ENCODE results near the gene TRIO. TPM values are rescaled to one million over a fixed set of nuclear protein-coding genes. Genes with fewer than 3 reads are reported as not detected.

TRIO gene
- total RNA-seq, 1 experiment from 2014 or later = 136 TPM

DNA sequence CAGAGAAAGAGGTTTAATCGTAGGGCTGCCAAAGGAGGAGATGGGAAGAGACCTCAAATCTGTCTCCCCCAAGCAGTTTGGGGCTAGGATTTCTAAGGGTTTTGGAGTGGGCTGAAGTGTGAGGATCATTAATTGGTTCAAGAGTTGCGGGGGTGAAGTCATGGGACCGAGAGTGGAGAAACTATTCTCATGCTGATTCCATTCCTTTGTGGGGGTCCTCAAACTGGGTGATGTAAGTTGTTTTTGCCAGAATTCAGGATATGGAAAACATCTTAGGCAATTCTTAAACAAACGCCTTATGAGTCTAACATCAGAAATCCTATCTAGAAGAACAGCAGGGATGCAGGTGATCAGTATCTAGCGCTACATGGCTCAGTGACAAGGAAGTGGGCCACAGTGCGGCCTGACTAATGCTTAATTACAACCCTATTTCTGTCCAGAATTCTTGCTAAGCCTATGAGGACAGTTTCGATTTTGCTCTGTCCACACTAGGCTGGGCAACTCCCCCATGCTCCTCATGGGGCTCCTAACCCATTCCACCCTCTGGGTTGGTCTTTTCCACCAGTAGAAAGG is 27.7 kb upstream of the TRIO start:
- Mint-ChIP-seq H3K4me1 (ENCODE audit: insufficient read depth, unreplicated experiment) (no peaks in the 10 kb centered on the region), H3K36me3 (ENCODE audit: insufficient read depth, unreplicated experiment) (peaks cover 6% of the 10 kb centered on the region), H3K27me3 (ENCODE audit: insufficient read depth, unreplicated experiment) (no peaks in the 10 kb centered on the region), H3K27ac (ENCODE audit: low read depth, unreplicated experiment) (no peak overlapping the region), H3K9me3 (ENCODE audit: unreplicated experiment) (no peaks in the 10 kb centered on the region), H3K4me3 (ENCODE audit: unreplicated experiment) (no peak overlapping the region)
- intact Hi-C loops (cut with micrococcal nuclease) = no loop called here
- ChIA-PET CTCF (no interaction called here), POLR2A (no interaction called here)
- no TSS peak for BruUV-seq (replicated peaks)
- TF ChIP-seq, protein P1, sequence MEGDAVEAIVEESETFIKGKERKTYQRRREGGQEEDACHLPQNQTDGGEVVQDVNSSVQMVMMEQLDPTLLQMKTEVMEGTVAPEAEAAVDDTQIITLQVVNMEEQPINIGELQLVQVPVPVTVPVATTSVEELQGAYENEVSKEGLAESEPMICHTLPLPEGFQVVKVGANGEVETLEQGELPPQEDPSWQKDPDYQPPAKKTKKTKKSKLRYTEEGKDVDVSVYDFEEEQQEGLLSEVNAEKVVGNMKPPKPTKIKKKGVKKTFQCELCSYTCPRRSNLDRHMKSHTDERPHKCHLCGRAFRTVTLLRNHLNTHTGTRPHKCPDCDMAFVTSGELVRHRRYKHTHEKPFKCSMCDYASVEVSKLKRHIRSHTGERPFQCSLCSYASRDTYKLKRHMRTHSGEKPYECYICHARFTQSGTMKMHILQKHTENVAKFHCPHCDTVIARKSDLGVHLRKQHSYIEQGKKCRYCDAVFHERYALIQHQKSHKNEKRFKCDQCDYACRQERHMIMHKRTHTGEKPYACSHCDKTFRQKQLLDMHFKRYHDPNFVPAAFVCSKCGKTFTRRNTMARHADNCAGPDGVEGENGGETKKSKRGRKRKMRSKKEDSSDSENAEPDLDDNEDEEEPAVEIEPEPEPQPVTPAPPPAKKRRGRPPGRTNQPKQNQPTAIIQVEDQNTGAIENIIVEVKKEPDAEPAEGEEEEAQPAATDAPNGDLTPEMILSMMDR (IDR thresholded peaks at IDR 0.05; ENCODE audit: unreplicated experiment) = no peak
- no peak for DNase-seq (ENCODE audit: unreplicated experiment)

DNA sequence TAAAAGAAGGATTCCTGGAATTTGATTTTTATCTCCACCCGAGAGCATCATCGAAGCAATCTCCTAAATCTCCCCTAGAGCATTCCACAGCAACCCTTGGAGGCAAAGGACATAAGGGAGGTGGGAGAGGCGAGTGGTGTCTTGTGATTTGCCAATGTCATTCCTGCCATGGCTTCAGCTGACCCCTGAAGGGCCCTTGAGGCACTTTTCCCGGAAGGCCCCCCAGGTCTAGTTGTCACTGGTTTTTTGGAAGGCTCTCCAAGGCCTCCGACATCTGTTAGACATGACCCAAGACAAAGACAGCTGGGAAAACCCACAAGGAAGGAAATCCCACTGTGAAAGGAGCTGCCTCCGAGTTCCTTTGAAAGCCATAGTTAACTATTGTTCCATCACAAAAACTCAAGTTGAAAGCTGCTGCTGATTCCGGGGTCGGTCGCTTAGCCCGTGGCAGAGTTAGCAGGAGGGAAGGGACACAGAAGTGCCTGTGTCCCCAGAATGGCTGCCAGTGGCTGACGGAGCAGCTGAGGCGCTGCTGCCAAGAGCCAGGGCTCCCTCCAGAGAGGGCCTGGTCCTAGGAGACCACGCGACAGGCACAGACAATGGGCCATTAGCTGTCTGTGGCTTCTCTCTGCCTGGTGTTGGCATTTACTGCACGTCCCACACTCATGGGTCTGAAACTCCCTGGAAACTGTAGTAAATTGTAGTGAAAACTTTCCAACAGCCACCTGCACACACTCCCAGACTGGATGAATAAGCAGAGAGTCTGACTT is 24.4 kb upstream of the TRIO start:
- H3K36me3 Mint-ChIP-seq (ENCODE audit: insufficient read depth, unreplicated experiment) = peaks cover 6% of the 10 kb centered on the region
- TF ChIP-seq, protein P1 (IDR thresholded peaks at IDR 0.05; ENCODE audit: unreplicated experiment) = no peak
- H3K9me3 Mint-ChIP-seq (ENCODE audit: unreplicated experiment) = no peaks in the 10 kb centered on the region
- intact Hi-C loops (cut with micrococcal nuclease) = no loop called here
- H3K4me3 Mint-ChIP-seq (ENCODE audit: unreplicated experiment) = no peak overlapping the region
- ChIA-PET POLR2A (no interaction called here), CTCF (interaction anchor here (1.3 to 2.2 kb wide), 2 partner anchors 10 to 14 kb away, joined by 4 to 12 read pairs; no protein-coding TSS in a partner anchor)
- no peak overlapping the region for H3K27ac Mint-ChIP-seq (ENCODE audit: low read depth, unreplicated experiment)
- no peaks in the 10 kb centered on the region for H3K4me1 Mint-ChIP-seq (ENCODE audit: insufficient read depth, unreplicated experiment)
- no TSS peak for BruUV-seq (replicated peaks)
- no peaks in the 10 kb centered on the region for H3K27me3 Mint-ChIP-seq (ENCODE audit: insufficient read depth, unreplicated experiment)
- DNase-seq (ENCODE audit: unreplicated experiment) = no peak

DNA sequence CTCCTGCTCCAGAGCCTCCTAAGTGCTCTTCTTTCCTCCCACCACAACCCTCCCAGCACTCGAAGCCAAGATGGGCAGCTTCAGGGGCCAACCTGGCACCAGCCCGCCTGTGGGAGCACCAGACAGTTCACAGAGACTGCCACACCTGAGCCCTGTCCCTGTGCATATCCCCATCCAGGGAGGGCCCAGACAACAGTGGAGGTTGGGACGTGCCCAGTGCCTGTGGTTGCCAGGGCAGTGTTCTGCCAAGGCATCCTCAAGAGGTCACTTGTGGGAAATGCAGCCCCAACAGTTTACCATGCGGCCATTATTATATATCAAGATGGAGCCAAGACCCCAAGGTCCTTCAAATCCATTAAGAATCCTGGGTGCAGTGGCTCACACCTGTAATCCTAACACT is 23.0 kb upstream of the TRIO start:
- H3K27ac Mint-ChIP-seq (ENCODE audit: low read depth, unreplicated experiment) = no peak overlapping the region
- peaks cover 6% of the 10 kb centered on the region for H3K36me3 Mint-ChIP-seq (ENCODE audit: insufficient read depth, unreplicated experiment)
- ChIA-PET CTCF (interaction anchor here (1.1 to 2.2 kb wide), 4 partner anchors 12 to 151 kb away, joined by 3 to 12 read pairs (median 5); no protein-coding TSS in a partner anchor), POLR2A (no interaction called here)
- TF ChIP-seq, protein P1 (IDR thresholded peaks at IDR 0.05; ENCODE audit: unreplicated experiment) = no peak
- H3K9me3 Mint-ChIP-seq (ENCODE audit: unreplicated experiment) = no peaks in the 10 kb centered on the region
- intact Hi-C loops (cut with micrococcal nuclease) = no loop called here
- BruUV-seq (replicated peaks) = no TSS peak
- H3K4me1 Mint-ChIP-seq (ENCODE audit: insufficient read depth, unreplicated experiment) = no peaks in the 10 kb centered on the region
- H3K4me3 Mint-ChIP-seq (ENCODE audit: unreplicated experiment) = no peak overlapping the region
- no peak for DNase-seq (ENCODE audit: unreplicated experiment)
- H3K27me3 Mint-ChIP-seq (ENCODE audit: insufficient read depth, unreplicated experiment) = no peaks in the 10 kb centered on the region

DNA sequence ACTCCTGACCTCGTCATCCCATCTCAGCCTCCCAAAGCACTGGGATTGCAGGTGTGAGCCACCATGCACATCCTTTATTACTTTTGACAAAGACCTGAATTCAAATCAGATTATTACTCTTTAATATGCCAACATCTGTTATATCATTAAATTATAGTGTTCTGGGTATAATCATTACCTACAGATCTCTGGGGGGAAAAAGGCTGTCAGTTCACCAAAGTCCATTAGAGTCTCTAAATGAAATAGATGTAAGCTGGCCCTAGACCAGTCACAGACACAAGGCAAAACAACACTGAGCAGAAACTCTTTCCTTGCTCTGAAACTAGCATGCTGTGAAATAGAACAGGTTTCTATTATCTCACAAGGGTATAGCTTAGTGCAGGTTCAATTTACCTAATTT is 21.6 kb upstream of the TRIO start:
- no peak for DNase-seq (ENCODE audit: unreplicated experiment)
- intact Hi-C loops (cut with micrococcal nuclease) = no loop called here
- TF ChIP-seq, protein P1 (IDR thresholded peaks at IDR 0.05; ENCODE audit: unreplicated experiment) = no peak
- BruUV-seq (replicated peaks) = no TSS peak
- CTCF ChIA-PET = interaction anchor here (0.5 to 1.2 kb wide), 2 partner anchors 13 to 17 kb away, joined by 3 read pairs; no protein-coding TSS in a partner anchor
- Mint-ChIP-seq H3K36me3 (ENCODE audit: insufficient read depth, unreplicated experiment) (no peaks in the 10 kb centered on the region), H3K4me1 (ENCODE audit: insufficient read depth, unreplicated experiment) (no peaks in the 10 kb centered on the region), H3K27me3 (ENCODE audit: insufficient read depth, unreplicated experiment) (no peaks in the 10 kb centered on the region), H3K4me3 (ENCODE audit: unreplicated experiment) (no peak overlapping the region), H3K9me3 (ENCODE audit: unreplicated experiment) (no peaks in the 10 kb centered on the region), H3K27ac (ENCODE audit: low read depth, unreplicated experiment) (no peak overlapping the region)
- POLR2A ChIA-PET = no interaction called here

All from MCF 10A (cell line).